IMR-90 (cell line): ENCODE data around the gene ANP32A. TPM values are rescaled to one million over a fixed set of nuclear protein-coding genes. Genes with fewer than 3 reads are reported as not detected.

Experiments
- ATAC-seq: fragments of 200-7000 bp; cut with Tn5 transposase; 2 replicates; pipeline ENCODE4 v1.9.1; 2020; ENCODE audit warnings: low read depth, mild to moderate bottlenecking, moderate library complexity
- BruUV-seq: library from RNA; stranded (reverse); fragments of 400-500 nt; replicated peaks from 2 replicates; lab custom pipeline; 2021; lab: Mats Ljungman, UMichigan
- CTCF ChIA-PET: fragments of 300-600 bp; formaldehyde crosslinking; extraction: SDS; loops from one replicate; lab custom pipeline; 2021; ENCODE audit warnings: antibody characterized with exemption; lab: Yijun Ruan, JAX
- POLR2A ChIA-PET: fragments of 300-600 bp; sonication (Branson Sonifier 250); formaldehyde crosslinking; loops from one replicate; lab custom pipeline; 2022; ENCODE audit warnings: antibody characterized with exemption; ENCODE audit not compliant: unreplicated experiment; lab: Charles Lee
- DNase-seq: peaks from one replicate; pipeline ENCODE4 v3.0.0; 2013
- H2AFZ ChIP-seq: replicated peaks from 2 replicates; pipeline ENCODE3; 2013; ENCODE audit warnings: low read length, mild to moderate bottlenecking; ENCODE audit not compliant: poor library complexity
- H2AK5ac ChIP-seq: 2 replicates; pipeline ENCODE4 v1.6.1; 2013; ENCODE audit warnings: low read depth, low read length, inconsistent platforms
- H2AK9ac ChIP-seq: replicated peaks from 2 replicates; pipeline ENCODE3; 2013; ENCODE audit warnings: mild to moderate bottlenecking, low read depth, low read length, moderate library complexity; ENCODE audit not compliant: poor library complexity
- H2BK120ac ChIP-seq: 2 replicates; pipeline ENCODE4 v1.6.1; 2013; ENCODE audit warnings: low read depth, low read length, inconsistent platforms
- H2BK15ac ChIP-seq: 3 replicates; pipeline ENCODE4 v1.6.1; 2013; ENCODE audit warnings: low read depth, low read length, inconsistent platforms
- H2BK20ac ChIP-seq: 2 replicates; pipeline ENCODE4 v1.6.1; 2013; ENCODE audit warnings: low read depth, mild to moderate bottlenecking, inconsistent platforms, low read length, moderate library complexity
- H2BK5ac ChIP-seq: 2 replicates; pipeline ENCODE4 v1.6.1; 2013; ENCODE audit warnings: mild to moderate bottlenecking, low read depth, low read length, inconsistent platforms; ENCODE audit not compliant: poor library complexity, severe bottlenecking
- H3K14ac ChIP-seq: replicated peaks from 2 replicates; pipeline ENCODE4 v1.6.1; 2013; ENCODE audit warnings: low read depth, low read length, inconsistent platforms
- H3K18ac ChIP-seq: 2 replicates; pipeline ENCODE4 v1.6.1; 2013; ENCODE audit warnings: low read depth, low read length, control low read depth
- H3K23ac ChIP-seq: 2 replicates; pipeline ENCODE4 v1.6.1; 2013; ENCODE audit warnings: low read depth, low read length, inconsistent platforms
- H3K27ac ChIP-seq: 2 replicates; pipeline ENCODE4 v1.5.1; 2013; ENCODE audit warnings: mild to moderate bottlenecking, control low read depth, low read length; ENCODE audit not compliant: insufficient read depth
- H3K27me3 ChIP-seq: 2 replicates; pipeline ENCODE4 v1.6.1; 2013; ENCODE audit warnings: low read length; ENCODE audit not compliant: control insufficient read depth, insufficient read depth
- H3K36me3 ChIP-seq: 2 replicates; pipeline ENCODE4 v1.6.1; 2013; ENCODE audit warnings: low read length, mixed read lengths; ENCODE audit not compliant: control insufficient read depth, insufficient read depth
- H3K4ac ChIP-seq: 2 replicates; pipeline ENCODE4 v1.6.1; 2013; ENCODE audit warnings: low read depth, low read length, inconsistent platforms
- H3K4me1 ChIP-seq: 2 replicates; pipeline ENCODE4 v1.6.1; 2013; ENCODE audit warnings: low read length, mixed read lengths; ENCODE audit not compliant: control insufficient read depth, insufficient read depth
- H3K4me2 ChIP-seq: 2 replicates; pipeline ENCODE4 v1.6.1; 2013; ENCODE audit warnings: low read depth, mild to moderate bottlenecking, control low read depth, low read length, moderate library complexity
- H3K4me3 ChIP-seq: 2 replicates; pipeline ENCODE4 v1.5.1; 2013; ENCODE audit warnings: low read depth, mild to moderate bottlenecking, control low read depth, low read length, moderate library complexity; ENCODE audit not compliant: insufficient read depth
- H3K56ac ChIP-seq: 2 replicates; pipeline ENCODE4 v1.6.1; 2013; ENCODE audit warnings: low read length, inconsistent platforms; ENCODE audit not compliant: insufficient read depth; ENCODE audit errors: extremely low read depth
- H3K79me1 ChIP-seq, 2 experiments: 2 replicates each; pipeline ENCODE4 v1.6.1; 2013; ENCODE audit warnings: low read length in 2 of 2, inconsistent platforms in 1 of 2, low read depth in 1 of 2
- H3K9ac ChIP-seq: 2 replicates; pipeline ENCODE4 v1.6.1; 2013; ENCODE audit warnings: low read depth, low read length, control low read depth
- H3K9me1 ChIP-seq: 2 replicates; pipeline ENCODE4 v1.6.1; 2013; ENCODE audit warnings: low read length, inconsistent platforms; ENCODE audit not compliant: insufficient read depth
- H3K9me3 ChIP-seq: 2 replicates; pipeline ENCODE4 v1.6.1; 2013; ENCODE audit warnings: low read length; ENCODE audit not compliant: control insufficient read depth, insufficient read depth
- H4K20me1 ChIP-seq: 2 replicates; pipeline ENCODE4 v1.6.1; 2013; ENCODE audit warnings: low read length, inconsistent platforms; ENCODE audit not compliant: insufficient read depth
- H4K5ac ChIP-seq: 2 replicates; pipeline ENCODE4 v1.6.1; 2013; ENCODE audit warnings: mild to moderate bottlenecking, low read depth, low read length, control low read depth
- H4K8ac ChIP-seq, 2 experiments: 2 replicates each; pipeline ENCODE4 v1.6.1; 2013; ENCODE audit warnings: low read depth in 2 of 2, low read length in 2 of 2, control low read depth in 1 of 2, inconsistent platforms in 1 of 2
- H4K91ac ChIP-seq: 2 replicates; pipeline ENCODE4 v1.6.1; 2013; ENCODE audit warnings: low read depth, low read length, inconsistent platforms; ENCODE audit not compliant: insufficient read depth
- BHLHE40 ChIP-seq: fragments of 150-350 bp; IDR thresholded peaks from 2 replicates; pipeline ENCODE4 v1.6.1; 2016; ENCODE audit warnings: mild to moderate bottlenecking, low read depth, low read length
- CHD1 ChIP-seq: IDR thresholded peaks from 2 replicates; pipeline ENCODE4 v1.6.1; 2012; ENCODE audit warnings: low read depth, low read length, improper control_type of control experiment
- MAFK ChIP-seq: IDR thresholded peaks from 2 replicates; pipeline ENCODE4 v1.6.1; 2012; ENCODE audit warnings: low read depth, low read length, improper control_type of control experiment
- MAZ ChIP-seq: IDR thresholded peaks from 2 replicates; pipeline ENCODE4 v1.6.1; 2012; ENCODE audit warnings: low read depth, mild to moderate bottlenecking, low read length, improper control_type of control experiment, moderate library complexity, borderline replicate concordance
- MXI1 ChIP-seq: IDR thresholded peaks from 2 replicates; pipeline ENCODE4 v1.6.1; 2012; ENCODE audit warnings: low read depth, mild to moderate bottlenecking, low read length, moderate library complexity, borderline replicate concordance
- NFE2L2 ChIP-seq: fragments of 150-350 bp; IDR thresholded peaks from 2 replicates; pipeline ENCODE4 v1.6.1; 2016; ENCODE audit warnings: low read depth, mild to moderate bottlenecking, low read length
- RCOR1 ChIP-seq: IDR thresholded peaks from 2 replicates; pipeline ENCODE4 v1.6.1; 2012; ENCODE audit warnings: mild to moderate bottlenecking, low read length, improper control_type of control experiment; ENCODE audit not compliant: insufficient replicate concordance
- RFX5 ChIP-seq: IDR thresholded peaks from 2 replicates; pipeline ENCODE4 v1.8.0; 2012; ENCODE audit warnings: low read depth, mild to moderate bottlenecking, low read length, moderate library complexity
- SMC3 ChIP-seq: fragments of 150-350 bp; IDR thresholded peaks from 2 replicates; pipeline ENCODE4 v1.6.1; 2016; ENCODE audit warnings: low read depth, mild to moderate bottlenecking, antibody characterized with exemption, low read length, moderate library complexity
- WGBS, 2 experiments: methylation state at CpG; one replicate each; pipeline versions ENCODE4 v1.1.5 to v1.1.7; 2013; ENCODE audit warnings: missing lambda C conversion rate in 2 of 2; ENCODE audit not compliant: insufficient read length in 1 of 2; ENCODE audit errors: extremely low coverage in 2 of 2; 5-methylcytosine and 5-hydroxymethylcytosine counted together
- dilution Hi-C: fragments of 300-500 bp; cut with HindIII; formaldehyde crosslinking; loops from one replicate; pipeline ENCODE4 v1.14.3; 2018; ENCODE audit warnings: low sequenced_read_pairs; ENCODE audit not compliant: unreplicated experiment
- in situ Hi-C: fragments of 300-500 bp; cut with MboI; formaldehyde crosslinking; loops from 3 replicates; pipeline ENCODE4 v1.14.3; 2019; ENCODE audit warnings: low sequenced_read_pairs, inconsistent platforms, mixed read lengths
- intact Hi-C: fragments of 100-400 bp; cut with micrococcal nuclease; formaldehyde crosslinking; loops from 2 replicates; pipeline ENCODE4 v1.10.0; 2022
- polyA plus RNA-seq, 3 experiments: library from polyadenylated mRNA; depleted of rRNA; stranded (reverse); fragments of >200 nt; gene quantifications; 2 replicates each; pipeline ENCODE4 v1.2.3, GENCODE V29; 2012; ENCODE audit warnings: low replicate concordance in 1 of 3
- total RNA-seq: library from RNA; depleted of rRNA; stranded (reverse); fragments of >200 nt; gene quantifications from 2 replicates; pipeline ENCODE4 v1.2.3, GENCODE V29; 2012
- TF ChIP-seq, protein P1 (sequence below): conservative IDR thresholded peaks from 2 replicates; pipeline ENCODE4 v1.5.1; 2012; ENCODE audit warnings: mild to moderate bottlenecking, low read depth, low read length, improper control_type of control experiment
- TF ChIP-seq, protein P2 (sequence below): fragments of 150-350 bp; IDR thresholded peaks from 2 replicates; pipeline ENCODE4 v1.6.1; 2016; ENCODE audit warnings: low read depth, mild to moderate bottlenecking, low read length, moderate library complexity, borderline replicate concordance
- TF ChIP-seq, protein P3 (sequence below): fragments of 150-350 bp; IDR thresholded peaks from 2 replicates; pipeline ENCODE4 v1.6.1; 2017; ENCODE audit warnings: mild to moderate bottlenecking, antibody characterized with exemption, low read length, low read depth

Gene ANP32A
- total and polyA plus RNA-seq, 2 of the 4 experiments (the other 2 are of a cell fraction), result 62.4 to 72.8 TPM

DNA sequence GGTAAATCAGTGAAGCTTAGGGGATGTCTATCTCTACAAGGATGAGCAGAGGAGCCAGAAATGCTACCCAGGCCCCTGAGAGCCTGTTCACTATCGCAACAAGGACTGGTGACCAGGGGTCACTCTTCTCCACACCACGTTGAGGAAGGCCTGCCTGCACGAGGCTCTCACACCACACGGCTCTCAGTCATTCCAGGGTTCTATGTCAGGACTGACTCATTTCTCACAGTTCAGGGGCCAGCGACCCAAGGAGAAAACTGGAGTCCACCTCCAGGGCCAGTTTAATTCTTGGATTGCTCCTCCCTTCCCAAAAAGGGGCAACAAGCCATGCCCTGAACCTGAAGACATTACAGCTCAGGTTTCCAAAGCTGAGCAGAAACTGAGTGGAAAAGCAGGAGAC, 33.9 kb downstream of the ANP32A start:
- Histone ChIP-seq H3K4me3 (no peak overlapping the region), H3K56ac (no peak overlapping the region), H4K5ac (no peak overlapping the region), H3K4me1 (peaks cover 10% of the 10 kb centered on the region; the same call in 1 of the 2 replicates), H2BK20ac (no peak overlapping the region), H3K4ac (no peak overlapping the region), H3K9me1 (peaks cover 19% of the 10 kb centered on the region), H3K9me3 (no peaks in the 10 kb centered on the region), H3K36me3 (peaks cover 43% of the 10 kb centered on the region), H4K20me1 (peaks cover 48% of the 10 kb centered on the region), H2AFZ (no peak overlapping the region), H4K8ac (no peak overlapping the region), H4K91ac (no peak overlapping the region), H3K79me1 (peaks cover 23 to 66% of the 10 kb centered on the region in 2 experiments), H3K14ac (no peak overlapping the region), H3K9ac (no peak overlapping the region), H2AK9ac (no peak overlapping the region), H2BK5ac (no peak overlapping the region), H3K23ac (no peak overlapping the region), H3K4me2 (no peak overlapping the region), H2BK120ac (no peak overlapping the region), H3K18ac (no peak overlapping the region), H2BK15ac (no peak overlapping the region), H3K27ac (no peak overlapping the region), H2AK5ac (no peak overlapping the region), H3K27me3 (no peaks in the 10 kb centered on the region)
- 62% methylated on average over 5 of the region's 5 CpGs; no CpG with 5 or more reads in 1 of the 2 experiments for WGBS, 2 experiments
- in situ Hi-C loops, result no loop called here
- POLR2A ChIA-PET, result no interaction called here
- no peak for TF ChIP-seq BHLHE40
- no peak for TF ChIP-seq NFE2L2
- no peak for TF ChIP-seq MAFK
- no peak for TF ChIP-seq MXI1
- TF ChIP-seq RFX5, result no peak
- no peak for TF ChIP-seq RCOR1
- TF ChIP-seq, protein P1, sequence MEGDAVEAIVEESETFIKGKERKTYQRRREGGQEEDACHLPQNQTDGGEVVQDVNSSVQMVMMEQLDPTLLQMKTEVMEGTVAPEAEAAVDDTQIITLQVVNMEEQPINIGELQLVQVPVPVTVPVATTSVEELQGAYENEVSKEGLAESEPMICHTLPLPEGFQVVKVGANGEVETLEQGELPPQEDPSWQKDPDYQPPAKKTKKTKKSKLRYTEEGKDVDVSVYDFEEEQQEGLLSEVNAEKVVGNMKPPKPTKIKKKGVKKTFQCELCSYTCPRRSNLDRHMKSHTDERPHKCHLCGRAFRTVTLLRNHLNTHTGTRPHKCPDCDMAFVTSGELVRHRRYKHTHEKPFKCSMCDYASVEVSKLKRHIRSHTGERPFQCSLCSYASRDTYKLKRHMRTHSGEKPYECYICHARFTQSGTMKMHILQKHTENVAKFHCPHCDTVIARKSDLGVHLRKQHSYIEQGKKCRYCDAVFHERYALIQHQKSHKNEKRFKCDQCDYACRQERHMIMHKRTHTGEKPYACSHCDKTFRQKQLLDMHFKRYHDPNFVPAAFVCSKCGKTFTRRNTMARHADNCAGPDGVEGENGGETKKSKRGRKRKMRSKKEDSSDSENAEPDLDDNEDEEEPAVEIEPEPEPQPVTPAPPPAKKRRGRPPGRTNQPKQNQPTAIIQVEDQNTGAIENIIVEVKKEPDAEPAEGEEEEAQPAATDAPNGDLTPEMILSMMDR, result no peak
- TF ChIP-seq, protein P2, sequence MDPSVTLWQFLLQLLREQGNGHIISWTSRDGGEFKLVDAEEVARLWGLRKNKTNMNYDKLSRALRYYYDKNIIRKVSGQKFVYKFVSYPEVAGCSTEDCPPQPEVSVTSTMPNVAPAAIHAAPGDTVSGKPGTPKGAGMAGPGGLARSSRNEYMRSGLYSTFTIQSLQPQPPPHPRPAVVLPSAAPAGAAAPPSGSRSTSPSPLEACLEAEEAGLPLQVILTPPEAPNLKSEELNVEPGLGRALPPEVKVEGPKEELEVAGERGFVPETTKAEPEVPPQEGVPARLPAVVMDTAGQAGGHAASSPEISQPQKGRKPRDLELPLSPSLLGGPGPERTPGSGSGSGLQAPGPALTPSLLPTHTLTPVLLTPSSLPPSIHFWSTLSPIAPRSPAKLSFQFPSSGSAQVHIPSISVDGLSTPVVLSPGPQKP, result no peak
- TF ChIP-seq SMC3, result no peak
- TF ChIP-seq, protein P3, sequence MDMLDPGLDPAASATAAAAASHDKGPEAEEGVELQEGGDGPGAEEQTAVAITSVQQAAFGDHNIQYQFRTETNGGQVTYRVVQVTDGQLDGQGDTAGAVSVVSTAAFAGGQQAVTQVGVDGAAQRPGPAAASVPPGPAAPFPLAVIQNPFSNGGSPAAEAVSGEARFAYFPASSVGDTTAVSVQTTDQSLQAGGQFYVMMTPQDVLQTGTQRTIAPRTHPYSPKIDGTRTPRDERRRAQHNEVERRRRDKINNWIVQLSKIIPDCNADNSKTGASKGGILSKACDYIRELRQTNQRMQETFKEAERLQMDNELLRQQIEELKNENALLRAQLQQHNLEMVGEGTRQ, result no peak
- TF ChIP-seq CHD1, result no peak
- TF ChIP-seq MAZ, result no peak
- dilution Hi-C loops, result no loop called here
- BruUV-seq, result no TSS peak
- ATAC-seq (no peak), DNase-seq (no peak)
- CTCF ChIA-PET, result no interaction called here
- intact Hi-C loops, result no loop called here
